Stimulated activated CD4-positive, alpha-beta T cell treated with anti-CD3 and anti-CD28 coated beads, Interleukin-2, amount 100 ng/mL, for 48 hours (primary cell): ENCODE data around the gene MCTP2.

Source experiments
- DNase-seq, 2 donors: peaks; one replicate each; pipeline ENCODE4 v3.0.0-alpha.2; 2020

MCTP2 gene

DNA sequence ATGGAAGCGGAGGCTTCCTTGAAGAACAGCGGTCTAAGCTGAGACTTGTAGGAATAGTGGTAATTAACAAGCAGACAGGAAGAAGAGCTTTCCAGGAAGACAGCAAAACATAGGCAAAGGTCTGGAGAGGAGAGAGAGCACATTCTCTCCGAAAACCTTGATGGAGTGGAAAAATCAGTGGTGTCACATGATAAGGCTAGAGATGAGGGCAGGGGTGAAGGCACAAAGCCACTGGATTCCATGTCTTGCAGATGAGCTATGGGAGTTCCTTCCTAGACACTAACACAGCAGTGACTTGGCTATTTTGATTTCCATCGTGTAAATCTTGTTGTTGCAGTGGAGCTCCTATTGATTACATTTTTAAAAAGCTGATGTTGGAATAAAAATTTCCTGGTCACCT, 132.0 kb downstream of the MCTP2 start:
- no peak for DNase-seq

GRCh38 chr15:94366781-94367180, 135.4 kb downstream of the MCTP2 start:
- DNase-seq: no peak

- no peak for DNase-seq
Observed at GRCh38 chr15:94367726-94368535, 136.6 kb downstream of the MCTP2 start.

GRCh38 chr15:94370206-94370935, 139.0 kb downstream of the MCTP2 start:
- DNase-seq: no peak

DNA sequence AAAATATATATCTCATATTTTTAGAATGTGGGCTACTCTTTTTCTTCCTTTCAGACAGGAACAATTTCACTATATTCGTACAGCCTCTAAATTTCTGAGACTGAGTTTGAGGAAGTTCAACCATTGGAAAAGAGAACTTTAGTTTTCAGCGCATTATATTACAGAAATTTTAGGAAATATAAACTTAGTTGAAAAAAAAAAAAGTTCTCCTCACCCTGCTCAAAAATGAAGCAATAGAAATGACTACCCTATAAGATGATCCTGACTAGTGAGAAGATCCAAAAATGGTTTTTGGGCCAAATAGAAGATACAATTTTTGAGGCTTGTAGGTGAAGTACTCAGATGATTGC, 139.6 kb downstream of the MCTP2 start:
- DNase-seq: no peak

- DNase-seq: no peak
Observed at GRCh38 chr15:94372821-94373220, 141.5 kb downstream of the MCTP2 start.

GRCh38 chr15:94375997-94376396, 144.6 kb downstream of the MCTP2 start:
- no peak for DNase-seq

DNA sequence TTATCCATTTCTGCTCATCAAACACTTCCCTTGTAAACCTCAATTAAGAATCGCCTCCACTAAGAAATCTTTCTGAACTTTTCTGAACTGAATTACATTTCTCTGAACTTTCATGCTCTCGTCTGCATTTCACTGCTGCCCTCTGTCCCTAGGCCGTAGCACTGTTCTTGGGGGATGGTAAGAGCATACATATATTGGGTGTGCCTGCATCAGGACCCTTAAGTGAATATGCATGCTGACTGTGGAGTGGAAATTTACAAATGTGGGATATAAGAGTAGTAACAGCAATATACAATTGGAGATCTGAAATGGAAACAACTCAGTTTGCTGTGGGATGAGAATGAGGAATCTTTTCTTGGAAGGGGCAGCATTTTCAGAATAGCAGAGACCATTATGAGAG, 148.6 kb downstream of the MCTP2 start:
- no peak for DNase-seq

DNA sequence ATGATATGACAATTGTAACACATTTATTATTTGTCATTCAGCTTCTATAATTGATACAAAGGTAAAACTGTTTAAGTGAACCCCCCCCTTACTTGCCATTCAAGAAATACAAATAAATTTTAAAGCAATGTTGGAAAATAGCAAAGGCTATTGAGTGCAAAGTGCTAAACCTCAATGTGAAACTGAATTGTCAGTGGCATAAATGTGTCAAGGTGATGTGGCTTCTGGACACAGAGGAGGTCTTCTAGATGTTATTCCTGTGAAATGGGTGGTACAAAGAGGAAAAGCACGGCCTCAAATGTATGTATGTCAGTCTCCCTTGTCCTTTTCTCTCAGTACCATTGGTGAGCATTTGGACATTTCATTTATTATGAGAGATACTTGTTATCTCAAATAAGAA, 149.4 kb downstream of the MCTP2 start:
- DNase-seq: no peak

GRCh38 chr15:94381384-94381783, 150.0 kb downstream of the MCTP2 start:
- no peak for DNase-seq

DNA sequence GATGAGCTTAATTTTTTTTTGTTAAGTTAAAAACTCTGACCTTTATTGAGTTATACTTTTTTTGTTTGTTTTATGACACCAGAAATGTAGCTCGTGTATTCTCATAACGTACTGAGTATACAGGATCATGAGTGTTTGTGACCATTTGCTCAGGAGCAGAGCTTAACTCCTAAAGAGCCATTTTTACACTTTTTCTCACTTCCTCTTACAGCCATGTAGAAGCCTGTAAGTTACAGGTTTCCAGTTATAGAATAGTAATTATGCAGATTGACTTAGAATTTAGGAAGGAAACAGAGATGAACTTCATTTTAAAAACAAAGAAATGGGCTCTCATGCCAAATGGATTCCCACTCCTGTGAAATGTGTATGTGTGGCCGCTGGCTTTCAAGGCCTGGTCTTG, 151.7 kb downstream of the MCTP2 start:
- DNase-seq: no peak

DNA sequence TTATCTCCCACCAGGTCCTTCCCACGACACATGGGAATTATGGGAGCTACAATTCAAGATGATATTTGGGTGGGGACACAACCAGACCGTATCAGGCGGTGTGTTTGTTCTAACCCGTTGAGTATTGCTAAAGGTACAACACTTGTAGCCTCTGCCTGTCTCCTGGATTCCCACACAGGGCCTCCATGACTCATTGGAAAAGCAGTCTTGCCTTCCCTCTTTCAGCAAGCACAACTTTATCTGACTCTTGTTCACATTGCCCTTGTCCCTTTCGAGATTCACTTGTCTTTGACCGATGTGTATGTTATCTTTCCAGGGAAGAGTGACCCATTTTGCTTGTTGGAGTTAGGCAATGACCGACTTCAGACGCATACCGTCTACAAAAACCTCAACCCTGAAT, 152.3 kb downstream of the MCTP2 start:
- DNase-seq: no peak

GRCh38 chr15:94385441-94385840, 154.1 kb downstream of the MCTP2 start:
- DNase-seq: no peak

DNA sequence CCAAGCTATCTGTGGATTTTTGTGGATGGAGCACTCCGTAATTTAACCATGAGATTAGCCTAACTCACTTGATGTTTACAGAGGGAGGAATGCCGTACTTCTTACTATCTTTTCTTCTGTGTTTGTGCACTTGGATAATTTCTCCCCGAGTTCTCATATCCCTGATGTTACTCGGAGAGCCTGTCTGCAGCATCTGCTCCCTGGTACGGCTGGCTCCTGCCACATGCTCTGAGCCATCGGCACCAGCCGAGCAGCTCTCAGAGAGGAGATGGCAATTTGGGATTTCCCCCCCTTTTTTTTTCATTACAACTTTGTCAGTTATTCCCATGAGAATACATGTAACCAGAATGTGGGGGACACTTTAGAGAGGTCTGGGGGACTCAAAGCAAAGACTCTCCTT, 155.0 kb downstream of the MCTP2 start:
- no peak for DNase-seq

GRCh38 chr15:94387442-94387841, 156.1 kb downstream of the MCTP2 start:
- DNase-seq: no peak

DNA sequence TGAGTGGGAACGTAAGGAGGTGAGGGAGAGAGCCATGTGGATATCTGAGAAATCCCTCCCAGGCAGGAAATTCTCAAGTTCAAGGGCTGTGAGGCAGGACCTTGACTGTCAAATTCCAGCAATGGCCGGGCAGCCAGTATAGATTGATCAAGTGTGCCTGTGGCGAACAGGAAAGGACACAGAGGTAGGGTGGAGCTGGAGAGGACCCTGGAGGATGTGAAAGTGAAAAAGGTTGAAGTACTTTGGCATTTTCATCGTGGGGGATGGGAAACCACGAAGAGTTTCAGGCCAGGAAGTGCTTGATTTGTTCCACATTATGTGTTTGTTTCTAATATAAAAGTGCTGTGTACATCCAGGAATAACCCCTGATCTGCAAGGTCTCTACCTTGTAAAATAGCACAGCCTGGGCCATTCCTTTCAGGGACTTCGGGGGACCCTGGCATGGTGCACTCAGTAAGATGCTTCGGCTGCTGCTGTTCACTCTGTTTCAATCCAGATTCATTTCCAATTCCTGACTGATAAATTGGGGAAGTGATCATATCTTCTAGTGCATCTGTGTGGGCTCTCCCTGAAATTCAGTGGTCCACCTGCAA, 156.6 kb downstream of the MCTP2 start:
- DNase-seq: no peak

DNA sequence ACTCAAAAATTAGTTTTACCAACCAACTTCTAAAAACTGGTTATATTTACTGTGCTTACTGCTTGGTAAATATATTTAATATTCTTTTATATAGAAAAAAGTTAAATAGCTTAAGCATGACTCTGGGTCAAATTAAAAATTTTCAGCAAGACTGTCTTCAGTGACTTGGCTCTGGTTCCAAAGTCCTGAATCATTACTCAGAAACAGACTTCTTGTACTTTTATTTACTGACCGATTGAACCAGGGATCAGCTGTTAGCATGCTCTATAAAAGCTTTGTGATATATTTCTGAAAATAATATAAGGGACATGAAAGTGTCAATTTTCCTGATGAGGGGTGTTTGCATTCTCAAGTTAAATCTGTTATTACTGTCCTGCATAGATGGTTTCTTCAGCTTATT, 164.3 kb downstream of the MCTP2 start:
- no peak for DNase-seq

DNA sequence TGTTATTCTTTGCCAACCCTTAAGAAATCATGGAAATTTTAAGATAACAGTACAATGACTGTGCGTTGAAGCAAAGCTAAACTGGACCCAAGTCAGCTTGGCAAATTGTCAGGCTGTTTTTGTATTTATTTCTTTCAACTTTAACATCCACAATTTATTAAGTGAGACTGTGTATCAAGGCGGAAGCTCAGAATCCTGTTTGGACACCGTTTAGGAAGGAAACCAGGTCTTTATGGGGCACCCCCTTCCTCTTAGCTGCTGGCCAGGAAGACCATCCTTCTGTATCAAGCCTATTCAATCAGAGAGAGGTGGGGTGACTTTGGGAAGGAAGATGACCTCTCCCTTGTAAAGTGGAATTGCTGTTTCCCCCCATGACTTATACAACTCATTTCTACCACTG, 166.0 kb downstream of the MCTP2 start:
- DNase-seq: no peak

GRCh38 chr15:94398001-94398400, 166.6 kb downstream of the MCTP2 start:
- DNase-seq: no peak

- no peak for DNase-seq
Observed at GRCh38 chr15:94400526-94401298, 169.4 kb downstream of the MCTP2 start.

- DNase-seq: no peak
Observed at GRCh38 chr15:94403331-94403730, 172.0 kb downstream of the MCTP2 start.

- DNase-seq: no peak
Observed at GRCh38 chr15:94404733-94405283, 173.4 kb downstream of the MCTP2 start.

- no peak for DNase-seq
Observed at GRCh38 chr15:94411285-94411684, 179.9 kb downstream of the MCTP2 start.
